Mesendoderm (in vitro differentiated cells): ENCODE measurements around the gene MLC1.

Source experiments
- DNase-seq: peaks from one replicate; pipeline ENCODE4 v3.0.0; 2013
- H2AK5ac ChIP-seq: 2 replicates; pipeline ENCODE4 v1.6.1; 2013; ENCODE audit warnings: low read length, inconsistent platforms
- H2BK120ac ChIP-seq: 2 replicates; pipeline ENCODE4 v1.6.1; 2013; ENCODE audit warnings: low read depth, mild to moderate bottlenecking, low read length, moderate library complexity, mixed read lengths
- H2BK15ac ChIP-seq: replicated peaks from 2 replicates; pipeline ENCODE4 v1.6.1; 2013; ENCODE audit warnings: low read depth, mild to moderate bottlenecking, moderate library complexity
- H2BK5ac ChIP-seq: 2 replicates; pipeline ENCODE4 v1.6.1; 2013; ENCODE audit warnings: low read length, inconsistent platforms
- H3K18ac ChIP-seq: 2 replicates; pipeline ENCODE4 v1.6.1; 2013; ENCODE audit warnings: mild to moderate bottlenecking, low read length, mixed read lengths
- H3K23ac ChIP-seq: one replicate; pipeline ENCODE4 v1.6.1; 2013; ENCODE audit warnings: low read length
- H3K27ac ChIP-seq: 2 replicates; pipeline ENCODE4 v1.5.1; 2013; ENCODE audit warnings: low read depth, mild to moderate bottlenecking, inconsistent platforms, low read length, moderate library complexity
- H3K27me3 ChIP-seq: 2 replicates; pipeline ENCODE4 v1.6.1; 2013; ENCODE audit warnings: low read length, control low read depth, mild to moderate bottlenecking, inconsistent platforms; ENCODE audit not compliant: insufficient read depth, poor library complexity
- H3K36me3 ChIP-seq: 2 replicates; pipeline ENCODE4 v1.6.1; 2013; ENCODE audit warnings: low read length, inconsistent platforms; ENCODE audit not compliant: control insufficient read depth, insufficient read depth
- H3K4ac ChIP-seq: one replicate; pipeline ENCODE4 v1.6.1; 2013; ENCODE audit warnings: low read depth, mild to moderate bottlenecking, low read length, moderate library complexity
- H3K4me1 ChIP-seq: 2 replicates; pipeline ENCODE4 v1.6.1; 2013; ENCODE audit warnings: low read depth, low read length, inconsistent platforms; ENCODE audit not compliant: control insufficient read depth
- H3K4me2 ChIP-seq: 2 replicates; pipeline ENCODE4 v1.6.1; 2013; ENCODE audit warnings: low read length
- H3K4me3 ChIP-seq: 2 replicates; pipeline ENCODE4 v1.5.1; 2013; ENCODE audit warnings: mild to moderate bottlenecking, low read length
- H3K56ac ChIP-seq: one replicate; pipeline ENCODE4 v1.6.1; 2013; ENCODE audit warnings: low read length
- H3K79me1 ChIP-seq: 2 replicates; pipeline ENCODE4 v1.6.1; 2013; ENCODE audit warnings: low read length, inconsistent platforms
- H3K79me2 ChIP-seq: 2 replicates; pipeline ENCODE4 v1.6.1; 2013; ENCODE audit warnings: mild to moderate bottlenecking, low read length; ENCODE audit not compliant: control insufficient read depth, insufficient read depth
- H3K9ac ChIP-seq: 2 replicates; pipeline ENCODE4 v1.6.1; 2013; ENCODE audit warnings: low read length, inconsistent platforms
- H4K5ac ChIP-seq: one replicate; pipeline ENCODE4 v1.6.1; 2013; ENCODE audit warnings: low read length
- H4K8ac ChIP-seq: one replicate; pipeline ENCODE4 v1.6.1; 2013; ENCODE audit warnings: low read depth, mild to moderate bottlenecking, control low read depth, low read length, moderate library complexity
- WGBS: extraction: QIAGEN DNeasy Blood & Tissue Kit; methylation state at CpG from one replicate; pipeline ENCODE4 v1.1.7; 2013; ENCODE audit warnings: low lambda C conversion rate, missing lambda C conversion rate; ENCODE audit not compliant: insufficient coverage; ENCODE audit errors: extremely low coverage; 5-methylcytosine and 5-hydroxymethylcytosine counted together

Gene MLC1

GRCh38 chr22:50084614-50085021, 608 bp downstream of the MLC1 start:
- H3K56ac ChIP-seq = no peak overlapping the region
- H3K4me3 ChIP-seq = no peak overlapping the region
- no peak overlapping the region for H3K27ac ChIP-seq
- H3K79me1 ChIP-seq = no peaks in the 10 kb centered on the region
- H3K9ac ChIP-seq = no peak overlapping the region
- H3K27me3 ChIP-seq = no peaks in the 10 kb centered on the region
- no peaks in the 10 kb centered on the region for H3K79me2 ChIP-seq
- no peak overlapping the region for H2AK5ac ChIP-seq
- no CpG with 5 or more reads among the region's 16 CpGs for WGBS
- no peak for DNase-seq
- no peaks in the 10 kb centered on the region for H3K36me3 ChIP-seq
- H4K8ac ChIP-seq = no peak overlapping the region
- H2BK5ac ChIP-seq = no peak overlapping the region
- no peak overlapping the region for H3K18ac ChIP-seq
- H4K5ac ChIP-seq = no peak overlapping the region
- H3K23ac ChIP-seq = no peak overlapping the region
- no peak overlapping the region for H3K4me2 ChIP-seq
- H2BK15ac ChIP-seq = no peak overlapping the region
- no peaks in the 10 kb centered on the region for H3K4me1 ChIP-seq
- no peak overlapping the region for H2BK120ac ChIP-seq
- no peak overlapping the region for H3K4ac ChIP-seq

DNA sequence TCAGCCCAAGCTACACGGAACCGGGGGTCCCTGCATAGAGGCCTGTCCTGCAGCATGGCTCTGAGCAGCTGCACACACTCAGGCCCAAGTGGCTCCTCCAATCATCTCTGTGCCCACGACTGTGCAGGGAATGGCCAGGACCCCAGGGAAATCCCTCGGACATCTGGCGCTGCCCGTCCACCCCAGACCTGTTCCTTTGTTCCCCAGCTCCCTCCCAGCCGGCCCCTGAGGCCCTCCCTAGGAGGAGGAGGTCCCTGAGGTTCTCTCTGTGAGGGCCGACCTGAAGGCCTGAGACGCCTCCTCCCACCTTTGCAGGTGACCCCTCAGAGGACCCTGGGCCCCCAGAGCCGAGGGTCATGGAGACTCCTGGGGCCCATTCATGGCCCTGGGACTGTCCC, 1.1 kb downstream of the MLC1 start:
- H3K27me3 ChIP-seq = no peaks in the 10 kb centered on the region
- H2AK5ac ChIP-seq = no peak overlapping the region
- no peaks in the 10 kb centered on the region for H3K4me1 ChIP-seq
- H3K4me2 ChIP-seq = no peak overlapping the region
- no peak overlapping the region for H2BK120ac ChIP-seq
- no peak overlapping the region for H2BK15ac ChIP-seq
- no peak overlapping the region for H3K23ac ChIP-seq
- no peak overlapping the region for H3K4ac ChIP-seq
- H3K27ac ChIP-seq = no peak overlapping the region
- H3K79me2 ChIP-seq = no peaks in the 10 kb centered on the region
- no peak overlapping the region for H4K8ac ChIP-seq
- no peaks in the 10 kb centered on the region for H3K79me1 ChIP-seq
- no peak overlapping the region for H4K5ac ChIP-seq
- no peak overlapping the region for H2BK5ac ChIP-seq
- no peak overlapping the region for H3K4me3 ChIP-seq
- H3K18ac ChIP-seq = no peak overlapping the region
- no CpG with 5 or more reads among the region's 10 CpGs for WGBS
- H3K9ac ChIP-seq = no peak overlapping the region
- no peak for DNase-seq
- H3K36me3 ChIP-seq = no peaks in the 10 kb centered on the region
- H3K56ac ChIP-seq = no peak overlapping the region

- Histone ChIP-seq H3K4ac (no peak overlapping the region), H3K36me3 (no peaks in the 10 kb centered on the region), H3K4me2 (no peak overlapping the region), H3K4me1 (no peaks in the 10 kb centered on the region), H3K23ac (no peak overlapping the region), H3K9ac (no peak overlapping the region), H2AK5ac (no peak overlapping the region), H4K8ac (no peak overlapping the region), H3K4me3 (no peak overlapping the region), H3K27me3 (no peaks in the 10 kb centered on the region), H3K79me1 (no peaks in the 10 kb centered on the region), H2BK120ac (no peak overlapping the region), H3K27ac (no peak overlapping the region), H3K56ac (no peak overlapping the region), H2BK5ac (no peak overlapping the region), H3K79me2 (no peaks in the 10 kb centered on the region), H4K5ac (no peak overlapping the region), H2BK15ac (no peak overlapping the region), H3K18ac (no peak overlapping the region)
- no CpG with 5 or more reads among the region's 18 CpGs for WGBS
- DNase-seq = no peak
These were observed 1.7 kb downstream of the MLC1 start for GRCh38 chr22:50083462-50084079.

GRCh38 chr22:50082961-50083461, 2.2 kb downstream of the MLC1 start:
- Histone ChIP-seq H2BK15ac (no peak overlapping the region), H3K56ac (no peak overlapping the region), H3K27ac (no peak overlapping the region), H3K9ac (no peak overlapping the region), H3K27me3 (no peaks in the 10 kb centered on the region), H3K23ac (no peak overlapping the region), H3K18ac (no peak overlapping the region), H3K79me2 (no peaks in the 10 kb centered on the region), H4K5ac (no peak overlapping the region), H2AK5ac (no peak overlapping the region), H3K79me1 (no peaks in the 10 kb centered on the region), H3K4me2 (no peak overlapping the region), H2BK120ac (no peak overlapping the region), H3K36me3 (no peaks in the 10 kb centered on the region), H4K8ac (no peak overlapping the region), H3K4ac (no peak overlapping the region), H3K4me3 (no peak overlapping the region), H3K4me1 (no peaks in the 10 kb centered on the region), H2BK5ac (no peak overlapping the region)
- no peak for DNase-seq
- WGBS = no CpG with 5 or more reads among the region's 21 CpGs

- no peak overlapping the region for H3K4me2 ChIP-seq
- H3K36me3 ChIP-seq = no peaks in the 10 kb centered on the region
- no peak overlapping the region for H2BK5ac ChIP-seq
- no peak overlapping the region for H2AK5ac ChIP-seq
- H3K79me1 ChIP-seq = no peaks in the 10 kb centered on the region
- H3K4me1 ChIP-seq = no peaks in the 10 kb centered on the region
- H3K27ac ChIP-seq = no peak overlapping the region
- H2BK120ac ChIP-seq = no peak overlapping the region
- no peak overlapping the region for H3K4me3 ChIP-seq
- no peak overlapping the region for H2BK15ac ChIP-seq
- DNase-seq = no peak
- no peak overlapping the region for H3K23ac ChIP-seq
- no peak overlapping the region for H4K8ac ChIP-seq
- no peak overlapping the region for H3K18ac ChIP-seq
- no peak overlapping the region for H3K9ac ChIP-seq
- H3K4ac ChIP-seq = no peak overlapping the region
- no peak overlapping the region for H4K5ac ChIP-seq
- WGBS = no CpG with 5 or more reads among the region's 18 CpGs
- no peaks in the 10 kb centered on the region for H3K27me3 ChIP-seq
- no peaks in the 10 kb centered on the region for H3K79me2 ChIP-seq
- no peak overlapping the region for H3K56ac ChIP-seq
These were observed 3.0 kb downstream of the MLC1 start for GRCh38 chr22:50082197-50082715.
